GM19239 (cell line): ENCODE measurements around the gene DEDD2.

Experiments
- DNase-seq: peaks from one replicate; pipeline ENCODE4 v3.0.0; 2011; ENCODE audit warnings: low spot score; ENCODE audit not compliant: insufficient read length
- FAIRE-seq: peaks from 2 replicates; lab custom pipeline; 2011; peaks lifted over from hg19 to GRCh38; lab: Jason Lieb, UNC

The DEDD2 gene

DNA sequence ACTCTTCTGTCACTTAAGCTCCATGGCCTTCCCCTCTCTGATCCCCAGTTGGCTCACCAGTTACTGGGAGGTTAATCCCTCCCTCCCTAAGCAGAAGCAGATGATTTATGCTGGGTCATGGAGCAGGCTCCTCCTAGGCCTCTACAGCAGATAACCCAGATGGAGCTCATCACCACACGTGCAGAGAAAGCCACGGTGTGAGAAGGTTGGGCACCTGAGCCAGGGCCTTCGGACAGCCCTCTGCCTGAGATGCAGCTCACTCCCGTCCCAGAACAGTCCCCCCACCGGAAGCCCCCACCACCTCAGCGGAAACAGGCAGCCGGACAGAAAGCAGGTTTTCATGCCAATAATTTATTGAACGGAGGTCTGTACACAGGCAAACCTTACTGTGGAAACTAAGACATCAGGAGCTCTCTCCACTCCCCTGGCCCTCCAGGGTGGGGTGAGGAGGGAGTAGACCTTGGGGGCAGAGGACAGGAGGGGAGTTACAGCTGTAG, 12.4 kb upstream of the DEDD2 start:
- FAIRE-seq, result no peak

DNA sequence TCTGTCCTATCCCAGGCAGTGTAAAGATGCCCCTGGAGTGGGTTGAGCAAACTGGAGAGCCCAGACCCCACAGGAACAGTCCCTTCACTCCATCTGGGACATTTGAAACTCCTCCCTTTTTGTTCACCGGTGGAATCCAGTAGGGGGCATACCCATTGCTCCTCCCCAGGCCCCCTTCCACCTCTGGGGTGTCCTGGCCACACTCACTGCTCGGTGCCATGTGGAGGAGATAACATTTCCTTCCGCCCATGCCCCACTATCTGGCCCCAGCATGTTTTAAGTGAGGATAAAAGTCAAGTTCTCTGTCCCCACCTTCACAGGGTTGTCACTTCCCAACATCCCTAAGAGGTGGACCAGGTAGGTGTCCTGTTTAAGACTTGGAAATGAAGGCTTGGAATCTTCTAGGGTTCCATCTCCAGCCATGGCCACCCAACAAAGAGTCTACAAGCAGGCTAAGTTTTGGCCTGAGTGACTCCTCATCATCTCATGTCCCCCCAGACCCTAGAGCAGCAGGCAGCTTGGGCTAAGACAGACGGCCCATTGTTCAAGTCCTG, 11.9 kb upstream of the DEDD2 start:
- no peak for DNase-seq
- FAIRE-seq, result no peak

More for the DNA sequence above, 12.4 kb upstream of the DEDD2 start:
- DNase-seq, result no peak

DNA sequence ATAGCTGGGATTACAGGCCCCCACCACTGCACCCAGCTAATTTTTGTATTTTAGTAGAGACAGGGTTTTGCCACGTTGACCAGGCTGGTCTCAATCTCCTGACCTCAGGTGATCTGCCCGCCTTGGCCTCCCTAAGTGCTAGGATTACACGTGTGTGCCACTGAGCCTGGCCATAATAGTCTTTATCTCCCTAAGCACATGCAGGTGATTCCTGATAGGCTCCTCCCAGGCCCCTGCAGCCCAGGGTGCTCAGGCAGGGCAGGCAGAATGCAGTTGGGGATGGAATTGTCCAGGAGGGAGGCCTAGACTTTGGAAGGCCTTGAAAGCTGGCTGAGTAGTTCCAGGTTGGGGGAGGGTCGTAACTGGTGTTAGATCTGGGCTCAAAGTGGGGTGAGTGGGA, 11.2 kb upstream of the DEDD2 start:
- DNase-seq (no peak), FAIRE-seq (no peak)

DNA sequence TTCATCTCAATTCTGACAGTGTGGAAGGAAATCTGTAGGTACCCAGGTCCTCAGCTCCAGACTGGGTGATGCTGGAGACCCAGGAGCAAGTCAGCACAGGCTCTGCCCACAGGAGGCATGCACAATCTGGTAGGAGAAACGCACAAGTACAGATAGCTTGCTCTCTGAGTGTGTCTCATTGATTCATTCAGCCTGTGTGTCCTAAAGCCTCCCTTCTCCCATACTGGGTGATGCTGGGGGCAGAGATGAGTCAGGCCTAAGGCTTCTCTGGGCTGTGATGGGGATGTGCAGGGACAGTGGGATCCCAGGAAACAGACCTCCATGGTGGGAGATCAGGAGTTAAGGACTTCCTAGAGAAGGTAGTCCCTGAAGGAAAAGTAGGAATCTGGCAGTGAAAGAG, 9.4 kb upstream of the DEDD2 start:
- no peak for DNase-seq
- FAIRE-seq, result no peak

DNA sequence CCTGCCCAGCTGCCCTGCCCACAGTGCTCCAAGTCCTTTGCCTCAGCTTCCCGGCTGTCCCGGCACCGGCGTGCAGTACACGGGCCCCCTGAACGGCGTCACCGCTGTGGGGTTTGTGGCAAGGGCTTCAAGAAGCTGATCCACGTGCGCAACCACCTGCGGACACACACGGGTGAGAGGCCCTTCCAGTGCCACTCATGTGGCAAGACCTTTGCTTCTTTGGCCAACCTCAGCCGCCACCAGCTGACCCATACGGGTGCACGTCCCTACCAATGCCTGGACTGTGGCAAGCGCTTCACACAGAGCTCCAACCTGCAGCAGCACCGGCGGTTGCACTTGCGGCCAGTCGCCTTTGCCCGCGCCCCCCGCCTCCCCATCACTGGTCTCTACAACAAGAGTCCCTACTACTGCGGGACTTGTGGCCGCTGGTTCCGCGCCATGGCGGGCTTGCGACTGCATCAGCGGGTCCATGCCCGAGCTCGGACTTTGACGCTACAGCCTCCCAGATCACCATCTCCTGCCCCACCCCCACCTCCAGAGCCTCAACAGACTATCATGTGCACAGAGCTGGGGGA, 8.3 kb upstream of the DEDD2 start:
- DNase-seq (no peak), FAIRE-seq (no peak)

DNA sequence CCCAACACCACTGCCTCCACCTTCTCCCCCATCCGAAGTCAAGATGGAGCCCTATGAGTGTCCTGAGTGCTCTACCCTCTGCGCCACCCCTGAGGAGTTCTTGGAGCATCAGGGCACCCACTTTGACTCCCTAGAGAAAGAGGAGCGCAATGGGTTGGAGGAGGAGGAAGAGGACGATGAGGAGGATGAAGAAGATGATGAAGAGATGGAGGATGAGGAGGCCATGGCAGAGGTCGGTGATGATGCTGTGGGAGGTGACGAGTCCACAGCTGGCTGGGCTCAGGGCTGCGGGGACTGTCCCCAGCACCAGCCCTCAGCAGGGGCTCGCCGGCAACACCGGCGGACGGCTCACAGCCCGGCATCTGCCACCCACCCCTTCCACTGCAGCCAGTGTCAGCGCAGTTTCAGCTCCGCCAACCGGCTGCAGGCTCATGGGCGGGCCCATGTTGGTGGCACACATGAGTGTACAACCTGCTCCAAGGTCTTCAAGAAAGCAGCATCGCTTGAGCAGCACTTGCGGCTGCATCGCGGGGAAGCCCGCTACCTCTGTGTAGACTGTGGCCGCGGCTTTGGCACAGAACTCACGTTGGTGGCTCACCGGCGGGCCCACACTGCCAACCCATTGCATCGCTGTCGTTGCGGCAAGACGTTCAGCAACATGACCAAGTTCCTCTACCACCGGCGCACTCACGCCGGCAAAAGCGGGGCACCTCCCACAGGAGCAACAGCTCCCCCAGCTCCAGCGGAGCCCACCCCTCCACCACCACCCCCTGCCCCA, 7.7 kb upstream of the DEDD2 start:
- no peak for DNase-seq

DNA sequence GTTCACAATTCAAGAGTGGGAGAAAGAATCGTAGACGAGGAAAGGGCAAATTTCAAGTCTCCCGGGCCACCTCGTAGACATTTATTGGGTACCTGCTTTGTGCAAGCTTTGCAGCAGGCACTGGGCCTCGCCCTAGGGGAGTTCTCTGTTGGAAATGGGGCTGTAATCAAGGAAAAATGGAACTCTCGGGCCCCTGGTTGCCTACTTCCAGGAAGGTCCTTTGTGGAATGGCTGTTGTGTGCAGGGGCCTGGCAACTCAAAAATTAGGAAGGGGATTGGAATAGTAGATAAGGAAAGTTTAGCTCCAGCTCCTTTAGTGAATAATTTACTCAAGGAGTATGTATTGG, 3.2 kb upstream of the DEDD2 start:
- DNase-seq (no peak), FAIRE-seq (no peak)

More for the DNA sequence above, 7.7 kb upstream of the DEDD2 start:
- FAIRE-seq, result no peak

DNA sequence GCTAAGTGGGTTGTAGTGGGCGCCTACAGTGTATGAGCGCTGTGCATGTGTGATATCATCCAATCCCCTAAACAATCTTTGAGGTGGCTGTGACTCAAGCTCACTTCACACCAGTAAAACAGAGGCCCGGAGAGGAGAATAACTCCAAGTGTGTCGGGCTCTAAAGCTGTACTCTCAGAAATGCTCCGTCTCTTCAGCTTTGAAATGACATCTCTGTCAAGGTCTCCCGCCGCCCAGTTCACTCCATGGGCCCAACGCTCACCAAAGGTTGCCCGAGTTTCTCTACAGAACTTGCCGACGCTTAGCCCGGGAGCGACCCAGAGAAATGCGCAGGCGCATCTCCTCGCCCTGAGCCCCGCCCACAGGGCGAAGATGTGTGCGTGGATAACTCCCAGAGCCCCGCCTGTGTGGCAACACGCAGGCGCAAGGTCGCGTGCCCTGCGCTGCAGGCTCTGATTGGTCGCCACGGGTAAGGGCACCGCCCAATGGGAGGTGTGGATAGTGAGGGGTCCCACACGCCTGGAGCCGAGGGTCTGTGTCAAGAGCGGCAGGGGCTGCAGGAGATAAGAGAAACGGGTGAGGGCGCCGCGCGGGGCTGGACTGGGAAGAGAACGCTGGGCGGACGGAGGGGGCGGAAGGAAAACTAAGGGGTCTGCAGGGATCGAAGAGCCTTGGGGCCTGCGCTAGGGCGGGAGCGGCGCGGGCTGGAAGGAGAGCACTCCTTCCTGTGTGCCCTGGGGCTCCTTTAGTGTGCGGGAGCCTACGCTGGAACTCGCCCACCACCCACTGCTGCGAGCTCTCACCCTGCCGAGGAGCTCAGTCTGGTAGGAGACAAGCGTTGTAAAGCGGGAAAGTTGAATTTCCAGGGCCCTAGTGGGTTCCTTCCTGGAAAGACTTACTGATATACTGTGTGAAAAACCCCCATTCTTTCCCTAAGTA, 2.6 kb upstream of the DEDD2 start, which contains the start of gene ZNF526:
Gene ZNF526 (plus strand): TSS at position 501 of the 939 bp plus-strand sequence. CDS start 4,092 bp downstream, outside the sequence.
- FAIRE-seq (peak; percentile 100), DNase-seq (peak; percentile 99)

DNA sequence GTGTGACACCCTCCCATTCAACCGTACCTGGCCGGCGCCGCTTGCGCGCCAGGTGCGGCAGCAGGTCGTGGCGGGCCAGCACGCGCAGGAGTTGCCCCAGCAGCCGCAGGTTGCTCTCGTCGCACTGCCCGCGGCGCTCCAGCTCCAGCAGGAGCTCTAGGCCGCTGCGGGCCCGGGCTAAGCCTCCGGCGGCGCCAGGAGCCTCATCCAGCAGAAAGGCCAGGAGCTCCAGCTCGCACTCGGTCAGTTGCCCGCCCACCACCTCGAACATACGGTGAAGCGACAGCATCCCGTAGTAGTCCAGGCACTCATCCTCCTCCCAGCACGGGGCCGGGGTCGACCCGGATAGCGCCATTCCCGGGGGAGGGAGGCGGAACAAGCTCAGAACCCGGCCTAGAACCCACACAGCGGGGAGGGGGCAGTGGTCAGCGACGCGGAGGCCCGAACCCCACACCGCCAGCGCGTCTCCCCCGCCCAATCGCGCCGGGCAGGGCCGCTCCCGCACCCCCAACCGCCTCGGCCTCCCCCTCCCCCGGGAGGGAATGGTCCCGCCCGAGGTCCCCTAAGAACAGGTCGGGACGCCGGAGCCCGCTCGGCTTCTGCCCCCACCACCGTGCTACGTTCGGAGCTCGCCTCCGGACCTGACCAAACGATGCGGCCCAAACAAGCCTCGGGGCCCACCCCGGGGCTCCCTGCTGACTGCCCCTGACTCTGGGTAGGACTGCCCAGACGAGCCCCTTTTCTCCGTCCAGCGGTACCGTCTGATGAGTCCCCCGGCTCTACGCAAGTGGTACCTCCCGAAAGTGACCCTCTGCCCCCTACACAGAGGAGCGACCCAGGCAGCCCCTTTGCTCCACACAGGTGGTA, 591 bp downstream of the DEDD2 start:
- no peak for FAIRE-seq
- no peak for DNase-seq

DNA sequence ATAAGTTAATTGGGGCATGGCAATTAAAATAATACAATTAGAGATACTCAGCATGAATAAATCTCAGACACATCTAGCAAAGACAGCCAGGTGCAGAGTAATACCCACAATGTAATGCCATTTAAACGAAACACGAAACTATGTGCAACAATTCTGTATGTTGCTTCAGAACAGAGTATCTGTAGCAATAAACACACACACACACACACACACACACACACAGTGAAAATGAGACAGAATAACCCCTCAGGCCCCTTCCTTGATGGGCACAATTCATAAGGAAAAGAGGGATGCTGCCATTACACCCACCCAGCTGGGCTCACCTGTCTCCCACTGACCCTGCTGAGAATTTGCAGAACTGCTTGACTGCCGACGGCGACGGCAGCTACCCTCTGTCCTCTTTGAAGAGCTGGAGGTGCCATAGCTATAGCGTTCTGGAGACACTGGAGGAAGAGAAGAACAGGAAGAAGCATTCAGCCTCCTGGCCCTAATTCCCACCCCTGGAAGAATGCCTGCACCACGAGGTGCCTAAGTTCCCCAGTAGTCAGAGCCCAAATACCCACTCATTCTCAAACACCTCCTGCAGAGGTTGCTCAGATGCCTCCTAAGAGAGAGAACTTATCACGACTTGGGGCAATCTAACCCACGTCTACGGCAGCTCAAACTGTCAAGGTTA, 2.5 kb downstream of the DEDD2 start:
- DNase-seq, result no peak
- FAIRE-seq, result no peak

DNA sequence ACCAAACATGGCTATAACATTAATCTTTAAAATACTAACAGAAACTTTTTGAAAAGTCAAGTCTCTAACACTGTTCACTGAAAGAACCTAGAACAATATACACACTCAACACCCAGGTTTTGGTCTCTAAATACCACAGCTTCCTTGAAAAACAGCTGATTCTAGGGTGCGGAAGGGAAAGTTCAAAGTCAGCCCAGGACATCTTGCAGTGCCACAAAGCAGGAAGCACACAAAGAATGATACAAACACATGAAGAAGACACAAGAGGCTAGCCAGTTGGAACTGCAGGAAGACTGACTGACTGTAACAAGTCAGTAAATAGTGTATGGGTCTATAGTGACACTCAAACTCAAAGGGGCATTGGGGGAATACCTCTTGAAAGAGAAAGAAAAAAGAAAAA, 4.6 kb downstream of the DEDD2 start:
- DNase-seq, result no peak
- no peak for FAIRE-seq

DNA sequence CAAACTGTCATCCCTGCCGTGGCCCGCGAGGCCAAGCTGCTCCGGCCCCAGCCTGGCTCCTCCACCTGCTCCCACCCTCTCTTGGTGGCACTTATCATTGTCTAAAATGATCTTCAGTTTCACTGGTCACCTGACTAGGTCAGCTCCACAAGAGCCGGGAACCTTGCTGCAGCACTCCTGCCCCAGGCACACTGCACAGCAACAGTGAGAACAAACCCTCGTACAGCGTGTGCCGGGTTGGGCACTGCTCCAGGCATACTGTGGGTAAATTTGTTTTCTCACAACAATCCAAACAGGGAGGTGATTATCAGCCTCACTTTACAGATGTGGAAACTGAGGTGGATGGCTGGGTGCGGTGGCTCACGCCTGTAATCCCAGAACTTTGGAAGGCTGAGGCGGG, 8.9 kb downstream of the DEDD2 start:
- FAIRE-seq (no peak), DNase-seq (no peak)

DNA sequence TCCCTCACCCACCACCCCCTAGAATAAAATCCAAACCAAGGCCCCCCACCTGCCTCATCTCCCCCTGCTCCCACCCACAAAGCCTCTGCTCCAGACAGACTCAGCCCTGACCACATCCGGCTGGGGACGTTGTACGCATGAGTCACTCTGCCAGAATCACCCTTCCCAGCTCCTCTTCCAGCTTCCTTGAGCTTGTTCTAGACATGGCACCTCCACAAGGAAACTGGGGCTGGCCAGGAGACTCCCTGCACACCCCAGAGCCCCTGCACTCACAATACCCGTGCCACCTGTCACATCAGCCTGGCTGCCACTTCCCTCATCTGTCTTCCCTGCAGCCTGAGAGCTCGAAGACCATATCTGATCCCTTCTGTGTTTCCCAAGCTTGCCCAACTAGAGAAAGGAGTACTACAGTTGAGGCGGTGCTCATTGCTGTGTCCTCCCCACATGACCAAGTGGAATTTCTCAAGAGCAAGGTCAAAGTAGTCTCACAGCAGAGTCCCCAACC, 9.7 kb downstream of the DEDD2 start:
- FAIRE-seq, result no peak
- DNase-seq, result no peak

DNA sequence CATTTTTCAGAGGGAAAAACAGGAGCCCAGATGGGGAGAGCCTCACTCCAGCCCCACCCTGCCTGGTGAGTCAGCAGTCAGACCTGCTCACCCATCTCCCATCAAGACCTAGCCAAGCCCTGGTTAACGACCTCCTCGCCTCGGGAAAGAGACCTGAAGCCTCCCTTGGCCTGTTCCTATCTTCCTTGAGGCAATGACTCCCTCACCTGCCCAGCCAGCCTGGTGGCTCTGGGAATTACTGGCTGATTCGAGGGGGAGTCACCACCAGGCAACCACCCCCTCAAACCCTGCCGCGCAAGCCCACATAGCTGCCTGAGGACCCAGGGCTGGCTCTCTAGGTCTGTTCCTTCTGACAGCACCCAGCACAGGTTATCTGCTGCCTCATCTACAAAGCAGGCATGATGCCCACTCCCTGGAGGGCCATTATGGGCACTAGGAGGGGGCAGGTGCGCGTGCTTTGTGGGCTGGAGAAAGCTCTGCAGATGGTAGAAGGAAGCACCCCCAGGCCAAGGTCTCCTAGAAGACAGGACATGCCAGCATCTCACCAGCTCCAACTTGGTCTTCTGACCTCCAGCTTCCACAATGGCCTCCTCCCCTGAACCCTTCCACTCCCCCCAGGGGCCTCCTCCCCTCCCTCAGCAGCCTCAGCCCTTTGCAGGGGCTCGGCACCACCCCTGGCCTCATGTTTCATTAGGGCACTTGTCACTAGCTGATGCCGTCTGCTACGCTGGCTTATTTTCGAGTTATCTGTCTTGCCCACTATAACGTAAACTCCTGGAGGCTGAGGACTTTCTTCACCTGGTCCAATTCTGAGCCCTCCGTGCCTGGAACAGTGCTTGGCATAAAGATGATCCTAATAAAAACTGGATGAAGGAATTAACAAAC, 10.4 kb downstream of the DEDD2 start:
- no peak for DNase-seq
- FAIRE-seq, result no peak

DNA sequence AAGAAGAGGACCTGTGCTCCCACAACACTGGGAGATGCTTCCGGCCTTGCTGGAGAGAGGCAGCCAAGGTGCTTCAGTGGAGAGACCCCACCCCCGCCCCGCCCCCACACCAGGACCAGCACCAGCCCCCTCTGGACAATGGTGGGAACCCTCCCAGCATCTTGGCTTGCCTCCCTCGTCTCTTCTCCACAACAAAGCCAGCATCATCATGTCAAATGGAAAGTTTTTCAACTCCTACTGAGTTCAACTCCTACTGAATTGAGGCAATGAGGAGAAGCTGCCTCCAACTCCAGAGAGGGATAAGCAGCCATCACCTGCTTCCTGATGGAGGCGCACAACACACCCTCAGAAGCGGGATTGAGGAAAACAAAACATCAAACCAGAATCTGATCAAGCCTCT, 12.8 kb downstream of the DEDD2 start:
- FAIRE-seq (no peak), DNase-seq (no peak)

DNA sequence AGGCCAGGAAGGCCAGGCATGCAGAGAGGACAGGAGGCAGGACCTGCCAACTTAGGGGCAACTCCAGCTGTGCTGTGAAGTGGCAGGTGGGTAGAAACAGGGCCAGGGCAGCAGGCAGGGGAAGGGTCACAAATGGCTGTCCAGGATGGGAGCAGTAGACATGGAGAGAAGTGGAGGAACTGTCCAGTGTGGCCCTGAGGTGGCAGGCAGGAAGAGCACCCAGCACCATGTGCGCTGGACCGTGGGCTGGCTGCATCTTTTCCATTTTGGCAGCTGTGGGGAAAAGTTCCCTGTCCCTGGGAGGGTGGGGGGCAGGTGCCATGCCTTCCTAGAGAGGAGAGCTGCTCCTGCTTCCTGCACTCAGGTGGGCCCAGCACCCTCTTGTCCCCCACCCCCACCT, 13.8 kb downstream of the DEDD2 start:
- FAIRE-seq (no peak), DNase-seq (no peak)

DNA sequence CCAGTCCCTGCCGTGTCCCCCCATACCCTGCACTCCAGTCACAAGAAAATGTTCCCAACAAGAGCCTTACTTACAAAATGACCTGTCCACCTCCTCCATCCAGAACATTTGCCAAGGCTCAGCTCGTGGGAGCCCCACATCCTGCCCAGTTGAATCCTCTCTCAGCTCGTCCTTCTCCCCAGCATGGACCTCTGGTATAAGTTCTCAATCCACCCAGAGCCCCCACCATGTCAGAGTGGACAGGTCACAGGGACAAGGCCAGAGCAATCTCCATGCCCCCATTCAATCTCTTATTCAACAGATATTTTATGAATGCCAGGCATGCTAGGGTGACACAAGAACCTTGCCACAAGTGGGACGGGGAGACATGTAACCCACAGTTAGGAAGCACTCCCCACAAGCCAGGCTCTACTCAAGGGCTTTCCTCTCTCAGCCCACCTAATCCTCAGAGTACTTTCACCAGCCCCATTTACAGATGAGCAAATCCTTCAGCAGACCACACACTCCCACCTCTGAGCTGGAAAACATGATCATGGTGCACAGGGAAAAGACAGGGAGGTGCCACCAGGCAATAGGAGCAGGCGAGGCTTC, 15.1 kb downstream of the DEDD2 start:
- no peak for FAIRE-seq
- no peak for DNase-seq
